ENCODE data around the gene SLN. TPM values are rescaled to one million over a fixed set of nuclear protein-coding genes. Genes with fewer than 3 reads are reported as not detected.

The SLN gene
- total RNA-seq, 1 experiment from 2014 or later, result 0.40 TPM

- no peak overlapping the region for H3K4me3 ChIP-seq (ENCODE audit: low read length)
- no peak for DNase-seq
- no peak overlapping the region for H3K27ac ChIP-seq (ENCODE audit: low read length)
- no peak overlapping the region for H3K9ac ChIP-seq (ENCODE audit: low read length)
- peaks cover 5% of the 10 kb centered on the region for H3F3A ChIP-seq (ENCODE audit: low read length, unreplicated experiment)
- peaks cover 27% of the 10 kb centered on the region for H3K27me3 ChIP-seq (ENCODE audit: low read length)
- 0 out of 2 replicates have a peak, but pooled peaks cover 3% of the 10 kb centered on the region for H3K9me2 ChIP-seq (replicated peaks; ENCODE audit: low read length)
- POLR2A ChIA-PET (ENCODE audit: unreplicated experiment), result no interaction called here
- H3K4me1 ChIP-seq (ENCODE audit: insufficient read depth, low read length), result peaks cover 31% of the 10 kb centered on the region
- no peak for ATAC-seq
- no peaks in the 10 kb centered on the region for H3K79me2 ChIP-seq (ENCODE audit: low read length)
- intact Hi-C loops (cut with micrococcal nuclease), result no loop called here
- TF ChIP-seq EZH2phosphoT487 (IDR thresholded peaks at IDR 0.05; ENCODE audit: borderline replicate concordance, low read length) (no peak), EZH2 (IDR thresholded peaks at IDR 0.05; ENCODE audit: low read length, unreplicated experiment) (no peak)
- TF ChIP-seq, protein P1, sequence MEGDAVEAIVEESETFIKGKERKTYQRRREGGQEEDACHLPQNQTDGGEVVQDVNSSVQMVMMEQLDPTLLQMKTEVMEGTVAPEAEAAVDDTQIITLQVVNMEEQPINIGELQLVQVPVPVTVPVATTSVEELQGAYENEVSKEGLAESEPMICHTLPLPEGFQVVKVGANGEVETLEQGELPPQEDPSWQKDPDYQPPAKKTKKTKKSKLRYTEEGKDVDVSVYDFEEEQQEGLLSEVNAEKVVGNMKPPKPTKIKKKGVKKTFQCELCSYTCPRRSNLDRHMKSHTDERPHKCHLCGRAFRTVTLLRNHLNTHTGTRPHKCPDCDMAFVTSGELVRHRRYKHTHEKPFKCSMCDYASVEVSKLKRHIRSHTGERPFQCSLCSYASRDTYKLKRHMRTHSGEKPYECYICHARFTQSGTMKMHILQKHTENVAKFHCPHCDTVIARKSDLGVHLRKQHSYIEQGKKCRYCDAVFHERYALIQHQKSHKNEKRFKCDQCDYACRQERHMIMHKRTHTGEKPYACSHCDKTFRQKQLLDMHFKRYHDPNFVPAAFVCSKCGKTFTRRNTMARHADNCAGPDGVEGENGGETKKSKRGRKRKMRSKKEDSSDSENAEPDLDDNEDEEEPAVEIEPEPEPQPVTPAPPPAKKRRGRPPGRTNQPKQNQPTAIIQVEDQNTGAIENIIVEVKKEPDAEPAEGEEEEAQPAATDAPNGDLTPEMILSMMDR (conservative IDR thresholded peaks at IDR 0.05; ENCODE audit: low read depth, low read length), result no peak
- BruUV-seq (replicated peaks), result no TSS peak
- H3K4me2 ChIP-seq (ENCODE audit: low read length), result no peak overlapping the region
- CTCF ChIA-PET, result no interaction called here
- no peaks in the 10 kb centered on the region for H3K36me3 ChIP-seq (ENCODE audit: low read depth, low read length)
- H3K9me3 ChIP-seq (ENCODE audit: low read length), result no peaks in the 10 kb centered on the region
- no peaks in the 10 kb centered on the region for H4K20me1 ChIP-seq (ENCODE audit: low read length)
- H2AFZ ChIP-seq (ENCODE audit: low read length), result no peak overlapping the region
These were observed 4.6 kb downstream of the SLN start for GRCh38 chr11:107707215-107707671.

DNA sequence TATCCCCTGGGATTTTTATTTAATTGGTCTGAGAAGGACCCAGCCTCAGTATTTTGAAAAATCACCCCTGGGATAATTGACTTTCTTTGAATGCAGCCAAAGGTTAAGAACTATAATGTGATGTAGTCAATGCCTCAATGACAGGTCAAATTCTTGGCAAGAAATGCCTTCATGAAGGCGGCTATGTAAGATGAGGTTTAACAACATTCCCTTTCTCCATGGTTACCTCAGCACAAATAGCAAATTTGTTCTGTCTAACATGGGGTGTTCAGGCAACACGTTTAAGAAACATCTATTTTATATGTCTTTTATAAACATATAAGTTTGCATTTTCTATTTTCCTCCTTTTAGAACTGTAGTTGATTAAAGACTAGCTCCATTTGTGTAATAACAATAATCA lies 5.3 kb downstream of the SLN start:
- no peak for DNase-seq
- Histone ChIP-seq H2AFZ (ENCODE audit: low read length) (no peak overlapping the region), H3K4me2 (ENCODE audit: low read length) (no peak overlapping the region), H4K20me1 (ENCODE audit: low read length) (no peaks in the 10 kb centered on the region), H3K36me3 (ENCODE audit: low read depth, low read length) (no peaks in the 10 kb centered on the region), H3K27me3 (ENCODE audit: low read length) (peaks cover 20% of the 10 kb centered on the region), H3F3A (ENCODE audit: low read length, unreplicated experiment) (peaks cover 5% of the 10 kb centered on the region), H3K79me2 (ENCODE audit: low read length) (no peaks in the 10 kb centered on the region), H3K9me2 (replicated peaks; ENCODE audit: low read length) (0 out of 2 replicates have a peak, but pooled peaks cover 3% of the 10 kb centered on the region), H3K9ac (ENCODE audit: low read length) (no peak overlapping the region), H3K4me1 (ENCODE audit: insufficient read depth, low read length) (peaks cover 32% of the 10 kb centered on the region), H3K9me3 (ENCODE audit: low read length) (no peaks in the 10 kb centered on the region), H3K27ac (ENCODE audit: low read length) (no peak overlapping the region), H3K4me3 (ENCODE audit: low read length) (no peak overlapping the region)
- intact Hi-C loops (cut with micrococcal nuclease), result no loop called here
- TF ChIP-seq EZH2 (IDR thresholded peaks at IDR 0.05; ENCODE audit: low read length, unreplicated experiment) (no peak), EZH2phosphoT487 (IDR thresholded peaks at IDR 0.05; ENCODE audit: borderline replicate concordance, low read length) (no peak)
- TF ChIP-seq, protein P1 (conservative IDR thresholded peaks at IDR 0.05; ENCODE audit: low read depth, low read length), result no peak
- no TSS peak for BruUV-seq (replicated peaks)
- ChIA-PET POLR2A (ENCODE audit: unreplicated experiment) (no interaction called here), CTCF (no interaction called here)
- no peak for ATAC-seq

DNA sequence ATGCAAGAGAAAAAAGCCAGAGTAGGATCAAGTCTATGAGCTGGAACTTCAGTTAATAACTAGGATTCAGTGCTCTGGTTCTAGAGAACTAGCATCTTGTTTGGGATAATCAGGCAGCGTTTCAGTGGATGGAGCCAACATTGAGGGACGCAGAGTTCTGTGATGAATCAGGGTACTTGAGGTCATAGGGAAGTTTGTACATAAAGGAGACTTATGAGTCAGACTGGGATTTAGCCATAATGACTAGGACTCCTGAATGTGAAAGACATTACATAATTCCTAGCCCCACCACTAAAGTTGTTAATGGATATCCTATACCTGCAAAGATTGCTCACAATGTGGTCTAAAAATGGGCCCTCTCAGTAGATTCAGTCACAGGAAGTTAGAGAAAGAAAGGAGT lies 6.8 kb downstream of the SLN start:
- Histone ChIP-seq H3F3A (ENCODE audit: low read length, unreplicated experiment) (peaks cover 5% of the 10 kb centered on the region), H3K4me1 (ENCODE audit: insufficient read depth, low read length) (peaks cover 32% of the 10 kb centered on the region), H3K27ac (ENCODE audit: low read length) (peak overlapping the region; percentile 63), H3K36me3 (ENCODE audit: low read depth, low read length) (no peaks in the 10 kb centered on the region), H2AFZ (ENCODE audit: low read length) (no peak overlapping the region), H3K9me3 (ENCODE audit: low read length) (no peaks in the 10 kb centered on the region), H4K20me1 (ENCODE audit: low read length) (no peaks in the 10 kb centered on the region), H3K27me3 (ENCODE audit: low read length) (0 out of 2 replicates have a peak, but pooled peaks cover 5% of the 10 kb centered on the region), H3K9ac (ENCODE audit: low read length) (no peak overlapping the region), H3K4me3 (ENCODE audit: low read length) (no peak overlapping the region), H3K9me2 (replicated peaks; ENCODE audit: low read length) (0 out of 2 replicates have a peak, but pooled peaks cover 3% of the 10 kb centered on the region), H3K4me2 (ENCODE audit: low read length) (peak overlapping the region; percentile 45), H3K79me2 (ENCODE audit: low read length) (no peaks in the 10 kb centered on the region)
- DNase-seq, result peak; percentile 98
- ChIA-PET POLR2A (ENCODE audit: unreplicated experiment) (no interaction called here), CTCF (no interaction called here)
- TF ChIP-seq, protein P1 (conservative IDR thresholded peaks at IDR 0.05; ENCODE audit: low read depth, low read length), result no peak
- TF ChIP-seq EZH2 (IDR thresholded peaks at IDR 0.05; ENCODE audit: low read length, unreplicated experiment) (no peak), EZH2phosphoT487 (IDR thresholded peaks at IDR 0.05; ENCODE audit: borderline replicate concordance, low read length) (no peak)
- intact Hi-C loops (cut with micrococcal nuclease), result no loop called here
- ATAC-seq, result peak; percentile 93
- no TSS peak for BruUV-seq (replicated peaks)
